ENCODE measurements around the gene ZC2HC1B. TPM values are rescaled to one million over a fixed set of nuclear protein-coding genes. Genes with fewer than 3 reads are reported as not detected.

ZC2HC1B gene
- total RNA-seq, 1 experiment from 2014 or later: not detected

DNA sequence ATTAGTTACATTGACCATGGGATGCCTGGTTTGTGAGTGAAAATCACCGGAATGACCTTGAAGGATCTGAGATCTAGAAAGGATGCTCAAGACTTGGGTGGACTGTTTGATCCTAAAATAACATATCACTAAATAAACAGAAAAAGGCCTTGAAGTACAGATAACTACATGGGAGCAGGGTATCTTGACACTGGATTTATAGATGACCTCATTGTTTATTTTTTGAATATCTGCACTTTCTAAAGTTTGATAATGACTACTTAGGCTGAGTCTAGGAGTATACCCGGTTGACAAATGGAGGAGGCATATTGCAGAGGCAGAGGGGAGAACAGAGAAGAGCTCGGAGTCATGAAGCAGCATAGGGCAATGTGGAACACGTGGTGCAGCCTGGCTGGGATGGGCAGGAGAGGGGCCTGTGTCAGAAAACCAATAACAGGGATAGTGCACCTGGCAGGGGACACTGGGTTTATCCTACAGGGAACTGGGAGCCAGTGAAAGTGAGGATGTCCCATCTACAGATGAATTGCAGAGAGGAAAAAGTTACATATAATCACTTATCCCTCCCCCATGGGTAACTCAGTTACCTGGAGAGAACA lies 93.5 kb downstream of the ZC2HC1B start:
- Histone ChIP-seq H2BK120ac (ENCODE audit: low read depth, low read length, poor library complexity, severe bottlenecking) (no peak overlapping the region), H2BK12ac (ENCODE audit: insufficient read length, low read depth, low read length) (no peak overlapping the region), H3K27ac (ENCODE audit: insufficient read length, low read depth, low read length) (no peak overlapping the region), H3K23me2 (ENCODE audit: insufficient read length, low read depth, low read length, poor library complexity, severe bottlenecking) (no peaks in the 10 kb centered on the region), H2AFZ (ENCODE audit: low read length) (no peak overlapping the region), H4K20me1 (ENCODE audit: control insufficient read depth, insufficient read depth, insufficient read length) (no peaks in the 10 kb centered on the region), H4K5ac (ENCODE audit: insufficient read length, low read depth, low read length) (no peak overlapping the region), H3K9ac (ENCODE audit: extremely low read depth, insufficient read length, low read length) (no peak overlapping the region), H3K4ac (ENCODE audit: low read depth, low read length) (no peak overlapping the region), H3K9me3 (ENCODE audit: control insufficient read depth, low read depth, low read length) (no peaks in the 10 kb centered on the region), H4K91ac (ENCODE audit: insufficient read length, low read depth, low read length) (no peak overlapping the region), H3K4me2 (ENCODE audit: insufficient read depth, insufficient read length, low read length) (peak overlapping the region; percentile 32), H3K56ac (ENCODE audit: insufficient read length, low read depth, low read length) (no peak overlapping the region), H3K14ac (ENCODE audit: insufficient read depth, low read length) (no peak overlapping the region), H2BK5ac (ENCODE audit: insufficient read length, low read length) (no peak overlapping the region), H3K27me3 (ENCODE audit: insufficient read depth, low read length) (peaks cover 61% of the 10 kb centered on the region), H3K18ac (ENCODE audit: insufficient read length, low read depth, low read length) (no peak overlapping the region), H3T11ph (ENCODE audit: low read length) (no peak overlapping the region), H3K79me2 (ENCODE audit: insufficient read depth, low read length) (no peaks in the 10 kb centered on the region), H2BK15ac (ENCODE audit: low read depth, low read length) (no peak overlapping the region), H3K23ac (ENCODE audit: insufficient read length, low read depth, low read length) (no peak overlapping the region), H3K4me1 (ENCODE audit: insufficient read depth, low read length) (peaks cover 21% of the 10 kb centered on the region), H2BK20ac (ENCODE audit: low read depth, low read length, poor library complexity, severe bottlenecking) (no peak overlapping the region), H4K8ac (replicated peaks; ENCODE audit: insufficient read length, low read depth, low read length) (no peak overlapping the region), H2AK5ac (ENCODE audit: insufficient read length, low read length) (no peak overlapping the region), H3K79me1 (ENCODE audit: insufficient read depth, low read depth, low read length, poor library complexity, severe bottlenecking) (no peaks in the 10 kb centered on the region)
- DNase-seq: no peak
- peak overlapping the region in 1 of 3 experiments; percentile 61; a peak in 1 of 7 replicates for H3K27ac Mint-ChIP-seq
- H3K4me1 Mint-ChIP-seq: peaks cover 55 to 65% of the 10 kb centered on the region in 2 experiments
- peaks cover 0 to 5% of the 10 kb centered on the region in 2 experiments; a peak in 1 of 5 replicates for H3K9me3 Mint-ChIP-seq
- no peak for TF ChIP-seq CTCF (conservative IDR thresholded peaks at IDR 0.05)
- no peaks in the 10 kb centered on the region; the same call in 1 of the 2 replicates for H3K27me3 Mint-ChIP-seq (ENCODE audit: low read depth)
- WGBS (ENCODE audit: extremely low coverage, insufficient read length, low lambda C conversion rate): no CpG with 5 or more reads among the region's 4 CpGs
- peak overlapping the region in 1 of 2 experiments; percentile 27; a peak in 3 of 5 replicates for H3K4me3 Mint-ChIP-seq
- H3K36me3 Mint-ChIP-seq (ENCODE audit: insufficient read depth in 1 of 3, low read depth in 3 of 3): no peaks in the 10 kb centered on the region
